AG04450 (cell line): ENCODE results near the gene DHRS9. TPM values are rescaled to one million over a fixed set of nuclear protein-coding genes. Genes with fewer than 3 reads are reported as not detected.

Experiments
- CTCF ChIA-PET: fragments of 300-600, 350-600 bp; formaldehyde crosslinking; extraction: SDS; loops from one replicate; lab custom pipeline; 2022; ENCODE audit warnings: antibody characterized with exemption, inconsistent platforms; lab: Charles Lee
- POLR2A ChIA-PET: fragments of 350-600 bp; formaldehyde crosslinking; extraction: SDS; loops from one replicate; lab custom pipeline; 2021; ENCODE audit warnings: antibody characterized with exemption, inconsistent platforms; lab: Yijun Ruan, JAX
- DNase-seq: peaks from one replicate; pipeline ENCODE4 v3.0.0-alpha.2; 2011; ENCODE audit warnings: low read depth, low spot score
- H3K27ac ChIP-seq: one replicate; pipeline ENCODE4 v1.5.1; 2012; ENCODE audit warnings: low read depth, low read length, control low read depth
- H3K27me3 ChIP-seq: one replicate; pipeline ENCODE4 v1.6.0; 2012; ENCODE audit warnings: low read length; ENCODE audit not compliant: control insufficient read depth, insufficient read depth
- H3K4me3 ChIP-seq: 2 replicates; pipeline ENCODE4 v1.5.1; 2011; ENCODE audit warnings: mild to moderate bottlenecking, low read depth, low read length, control low read depth
- H3K9me3 ChIP-seq: 2 replicates; pipeline ENCODE4 v1.5.1; 2012; ENCODE audit warnings: low read length; ENCODE audit not compliant: control insufficient read depth, insufficient read depth
- polyA plus RNA-seq: library from polyadenylated mRNA; depleted of rRNA; stranded (reverse); fragments of >200 nt; gene quantifications from 2 replicates; pipeline ENCODE4 v1.2.3, GENCODE V29; 2011
- TF ChIP-seq, protein P1 (sequence below): IDR thresholded peaks from 2 replicates; pipeline ENCODE4 v1.5.1; 2011; ENCODE audit warnings: low read depth, low read length, control low read depth, inconsistent platforms

Gene DHRS9
- polyA plus RNA-seq, 1 experiment, result not detected

DNA sequence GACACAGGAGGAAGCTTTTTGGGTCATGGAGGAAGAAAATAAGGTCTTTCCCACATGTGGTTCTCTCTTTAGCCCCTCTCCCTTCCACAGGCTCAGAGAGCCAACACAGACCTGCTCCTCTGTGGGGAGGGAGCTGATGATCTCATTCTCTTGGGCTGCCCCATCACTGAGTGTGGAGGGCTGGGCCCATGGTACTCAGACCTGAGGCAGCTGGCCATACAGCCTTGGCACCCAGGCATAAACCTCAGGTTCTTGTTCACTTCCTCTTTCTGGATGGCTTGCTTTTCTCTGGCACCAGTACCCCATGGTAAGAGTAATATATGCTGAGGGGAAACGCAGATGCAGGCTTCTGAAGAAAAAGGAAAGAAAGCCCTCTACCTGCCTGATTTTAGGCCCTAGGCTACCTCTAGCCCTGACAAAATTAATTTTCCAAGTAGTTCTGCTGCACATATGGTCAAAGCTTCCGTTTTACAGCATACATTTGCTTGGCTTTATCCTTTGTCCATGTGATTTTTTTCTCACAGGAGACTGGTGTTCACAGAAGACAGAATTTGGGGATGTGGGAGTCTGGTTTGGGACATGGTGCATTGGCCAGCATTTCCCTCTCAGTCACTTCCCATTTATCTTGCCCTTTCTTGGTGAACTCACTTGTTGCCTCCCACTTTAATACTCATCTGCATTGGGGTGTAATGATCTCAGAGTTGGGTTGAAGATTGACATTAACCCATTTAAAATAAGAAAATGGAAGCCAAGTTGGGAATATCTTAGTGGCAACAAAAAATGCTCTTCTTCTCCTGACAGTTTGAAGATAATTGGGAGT, 11.1 kb downstream of the DHRS9 start:
- no peak for DNase-seq
- Histone ChIP-seq H3K4me3 (no peak overlapping the region), H3K27ac (no peak overlapping the region), H3K27me3 (no peaks in the 10 kb centered on the region), H3K9me3 (no peaks in the 10 kb centered on the region)
- ChIA-PET POLR2A (no interaction called here), CTCF (no interaction called here)
- TF ChIP-seq, protein P1, sequence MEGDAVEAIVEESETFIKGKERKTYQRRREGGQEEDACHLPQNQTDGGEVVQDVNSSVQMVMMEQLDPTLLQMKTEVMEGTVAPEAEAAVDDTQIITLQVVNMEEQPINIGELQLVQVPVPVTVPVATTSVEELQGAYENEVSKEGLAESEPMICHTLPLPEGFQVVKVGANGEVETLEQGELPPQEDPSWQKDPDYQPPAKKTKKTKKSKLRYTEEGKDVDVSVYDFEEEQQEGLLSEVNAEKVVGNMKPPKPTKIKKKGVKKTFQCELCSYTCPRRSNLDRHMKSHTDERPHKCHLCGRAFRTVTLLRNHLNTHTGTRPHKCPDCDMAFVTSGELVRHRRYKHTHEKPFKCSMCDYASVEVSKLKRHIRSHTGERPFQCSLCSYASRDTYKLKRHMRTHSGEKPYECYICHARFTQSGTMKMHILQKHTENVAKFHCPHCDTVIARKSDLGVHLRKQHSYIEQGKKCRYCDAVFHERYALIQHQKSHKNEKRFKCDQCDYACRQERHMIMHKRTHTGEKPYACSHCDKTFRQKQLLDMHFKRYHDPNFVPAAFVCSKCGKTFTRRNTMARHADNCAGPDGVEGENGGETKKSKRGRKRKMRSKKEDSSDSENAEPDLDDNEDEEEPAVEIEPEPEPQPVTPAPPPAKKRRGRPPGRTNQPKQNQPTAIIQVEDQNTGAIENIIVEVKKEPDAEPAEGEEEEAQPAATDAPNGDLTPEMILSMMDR, result no peak

DNA sequence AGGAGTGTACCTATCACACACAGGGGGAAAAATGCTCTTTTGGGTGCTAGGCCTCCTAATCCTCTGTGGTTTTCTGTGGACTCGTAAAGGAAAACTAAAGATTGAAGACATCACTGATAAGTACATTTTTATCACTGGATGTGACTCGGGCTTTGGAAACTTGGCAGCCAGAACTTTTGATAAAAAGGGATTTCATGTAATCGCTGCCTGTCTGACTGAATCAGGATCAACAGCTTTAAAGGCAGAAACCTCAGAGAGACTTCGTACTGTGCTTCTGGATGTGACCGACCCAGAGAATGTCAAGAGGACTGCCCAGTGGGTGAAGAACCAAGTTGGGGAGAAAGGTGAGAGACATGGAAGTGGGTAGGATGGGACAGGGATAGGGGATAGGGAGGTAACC, 12.2 kb downstream of the DHRS9 start:
- H3K27me3 ChIP-seq, result no peaks in the 10 kb centered on the region
- no peak overlapping the region for H3K27ac ChIP-seq
- H3K9me3 ChIP-seq, result no peaks in the 10 kb centered on the region
- TF ChIP-seq, protein P1, result no peak
- ChIA-PET CTCF (no interaction called here), POLR2A (no interaction called here)
- no peak overlapping the region for H3K4me3 ChIP-seq
- no peak for DNase-seq

DNA sequence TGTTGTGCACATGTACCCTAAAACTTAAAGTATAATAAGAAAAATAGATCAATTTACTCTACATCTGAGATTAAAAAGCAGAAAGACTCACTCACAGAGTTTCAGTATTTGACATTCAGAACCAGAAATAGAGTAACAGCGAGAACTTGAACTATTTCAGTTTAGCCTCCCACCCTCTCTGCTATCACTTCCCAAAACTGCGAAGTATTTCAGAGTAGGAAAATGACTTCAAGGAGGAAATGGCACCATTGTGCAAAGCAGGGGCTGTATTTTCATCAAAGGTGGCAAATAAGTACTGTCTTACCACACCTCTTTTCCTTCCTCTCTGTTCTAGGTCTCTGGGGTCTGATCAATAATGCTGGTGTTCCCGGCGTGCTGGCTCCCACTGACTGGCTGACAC, 13.6 kb downstream of the DHRS9 start:
- Histone ChIP-seq H3K4me3 (no peak overlapping the region), H3K27ac (no peak overlapping the region), H3K27me3 (no peaks in the 10 kb centered on the region), H3K9me3 (no peaks in the 10 kb centered on the region)
- TF ChIP-seq, protein P1, result no peak
- POLR2A ChIA-PET, result no interaction called here
- CTCF ChIA-PET, result no interaction called here
- DNase-seq, result no peak

DNA sequence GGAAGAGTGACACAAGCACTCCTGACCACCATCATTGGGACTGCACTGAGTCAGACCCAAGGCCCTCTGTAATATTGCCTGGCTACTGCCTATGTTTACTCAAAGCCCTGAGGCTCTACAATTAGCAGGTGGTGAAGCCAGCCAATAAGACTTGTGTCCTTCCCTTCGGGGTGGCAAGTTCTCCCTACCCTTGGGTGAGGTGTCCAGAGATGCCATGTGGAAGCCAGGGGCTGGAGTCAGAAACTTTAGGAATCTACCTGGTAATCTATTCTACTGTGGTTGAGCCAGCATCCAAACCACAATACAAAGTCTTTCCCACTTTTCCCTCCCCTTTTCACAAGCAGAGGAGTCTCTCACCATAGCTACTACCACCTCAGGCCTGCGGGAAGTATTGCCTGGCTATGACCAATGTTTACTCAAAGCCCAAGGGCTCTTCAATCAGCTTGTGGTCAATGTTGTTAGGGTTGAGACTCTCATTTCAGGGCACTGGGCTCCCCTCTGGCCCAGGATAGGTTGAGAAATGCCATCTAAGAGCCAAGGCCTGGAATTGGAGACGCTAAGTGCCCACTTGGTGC, 17.6 kb downstream of the DHRS9 start:
- DNase-seq, result no peak
- H3K27me3 ChIP-seq, result no peaks in the 10 kb centered on the region
- no peaks in the 10 kb centered on the region for H3K9me3 ChIP-seq
- H3K27ac ChIP-seq, result no peak overlapping the region
- CTCF ChIA-PET, result no interaction called here
- no peak overlapping the region for H3K4me3 ChIP-seq
- POLR2A ChIA-PET, result no interaction called here
- TF ChIP-seq, protein P1, result no peak

DNA sequence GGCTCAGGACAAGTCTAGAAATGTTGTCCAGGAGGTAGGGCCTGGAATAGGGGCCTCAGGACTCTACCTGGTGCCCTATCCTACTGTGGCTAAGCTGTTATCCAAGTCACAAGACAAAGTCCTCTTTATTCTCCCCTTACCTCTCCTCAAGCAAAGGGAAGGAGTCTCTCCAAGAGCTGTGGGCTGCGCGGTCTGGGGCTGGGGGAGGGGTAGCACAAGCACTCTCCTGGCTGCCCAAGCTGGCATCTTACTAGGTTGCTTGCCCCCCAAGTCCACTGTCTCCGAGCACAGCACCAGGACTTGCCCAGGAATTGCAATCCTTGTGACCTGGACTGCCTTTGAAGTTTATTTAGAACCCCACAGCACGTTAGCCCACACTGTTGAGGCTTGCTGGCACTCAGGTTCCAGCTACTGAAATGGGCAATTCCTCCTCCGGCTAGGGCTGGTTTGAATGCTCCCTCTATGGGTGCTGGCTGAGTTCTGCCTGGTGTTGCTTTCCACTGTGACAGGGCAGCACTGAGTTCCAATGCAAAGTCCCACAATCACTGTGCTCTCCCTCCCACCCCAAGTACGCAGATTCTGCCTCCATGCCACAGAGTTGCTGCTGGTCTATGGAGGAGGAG, 18.5 kb downstream of the DHRS9 start:
- ChIA-PET POLR2A (no interaction called here), CTCF (no interaction called here)
- Histone ChIP-seq H3K4me3 (no peak overlapping the region), H3K27me3 (no peaks in the 10 kb centered on the region), H3K27ac (no peak overlapping the region), H3K9me3 (no peaks in the 10 kb centered on the region)
- no peak for DNase-seq
- TF ChIP-seq, protein P1, result no peak
